Suprapubic skin (tissue), 4 donors: ENCODE results near the gene OR8B4. TPM values are rescaled to one million over a fixed set of nuclear protein-coding genes. Genes with fewer than 3 reads are reported as not detected.

Source experiments
- DNase-seq, 2 donors: peaks; one replicate each; pipeline ENCODE4 v3.0.0-alpha.2; 2019; ENCODE audit warnings: low spot score in 2 of 2
- H3K27ac ChIP-seq: fragments of 200-600 bp; sonication (generic); one replicate; pipeline ENCODE4 v1.5.1; 2019
- H3K27me3 ChIP-seq: fragments of 200-600 bp; sonication (generic); one replicate; pipeline ENCODE4 v1.5.1; 2019
- H3K36me3 ChIP-seq: fragments of 200-600 bp; sonication (generic); one replicate; pipeline ENCODE4 v1.5.1; 2019
- H3K4me1 ChIP-seq: fragments of 200-600 bp; sonication (generic); one replicate; pipeline ENCODE4 v1.5.1; 2019
- H3K4me3 ChIP-seq: fragments of 200-600 bp; sonication (generic); one replicate; pipeline ENCODE4 v1.5.1; 2019; ENCODE audit warnings: mild to moderate bottlenecking
- H3K9me3 ChIP-seq: fragments of 200-600 bp; sonication (generic); one replicate; pipeline ENCODE4 v1.5.1; 2019
- EP300 ChIP-seq: sonication (generic); formaldehyde crosslinking; IDR thresholded peaks from one replicate; pipeline ENCODE4 v1.6.1; 2017; ENCODE audit warnings: antibody characterized with exemption
- POLR2A ChIP-seq, 2 donors: fragments of 450-650 bp; IDR thresholded peaks; one replicate each; pipeline ENCODE4 v1.6.1; 2017; ENCODE audit warnings: antibody characterized with exemption in 2 of 2, mild to moderate bottlenecking in 2 of 2, moderate library complexity in 2 of 2
- POLR2AphosphoS5 ChIP-seq, 3 donors: sonication (generic); formaldehyde crosslinking; IDR thresholded peaks; one replicate each; pipeline ENCODE4 v1.6.1; 2017; ENCODE audit warnings: antibody characterized with exemption in 3 of 3
- WGBS: methylation state at CpG from one replicate; pipeline ENCODE4 v1.1.5; 2018; 5-methylcytosine and 5-hydroxymethylcytosine counted together
- total RNA-seq, 4 donors: library from RNA; depleted of rRNA; stranded (reverse); fragments of >200 nt; gene quantifications; one replicate each; pipeline ENCODE4 v1.1.0, GENCODE V29; 2016
- TF ChIP-seq, protein P1 (sequence below), 2 donors: fragments of 200-600 bp in 1 of 2; fragments of 450-650 bp in 1 of 2; sonication (generic) in 1 of 2; IDR thresholded peaks; one replicate each; pipeline ENCODE4 v1.5.1; 2016 to 2019; ENCODE audit warnings: antibody characterized with exemption in 2 of 2, mild to moderate bottlenecking in 1 of 2, moderate library complexity in 1 of 2

The OR8B4 gene
- total RNA-seq, 4 donors from 2014 or later = not detected

DNA sequence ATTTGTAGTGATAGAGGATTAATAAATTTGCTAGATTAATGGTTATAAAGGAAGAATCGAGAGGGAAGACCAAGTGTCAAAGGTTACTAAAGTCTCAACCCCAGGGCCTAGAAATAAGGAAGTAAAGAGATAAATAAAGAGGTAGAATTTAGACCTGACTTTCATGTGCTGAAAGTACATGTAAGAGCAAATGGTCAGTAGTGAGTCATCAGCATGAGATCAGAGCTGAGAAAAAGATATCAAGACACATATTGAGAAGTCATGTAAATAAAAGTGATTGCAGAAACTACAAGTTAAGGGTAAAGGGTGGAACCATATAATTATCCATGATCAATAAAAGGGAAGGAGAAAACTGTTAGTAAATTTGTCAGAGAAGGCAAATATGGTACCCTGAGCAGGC is 22.2 kb upstream of the OR8B4 start:
- no peaks in the 10 kb centered on the region for H3K27me3 ChIP-seq
- H3K36me3 ChIP-seq = no peaks in the 10 kb centered on the region
- H3K27ac ChIP-seq = no peak overlapping the region
- H3K4me3 ChIP-seq = no peak overlapping the region
- no peaks in the 10 kb centered on the region for H3K4me1 ChIP-seq
- no peak for DNase-seq
- WGBS = 83% methylated on average over 1 of the region's 1 CpG
- peaks cover 4% of the 10 kb centered on the region for H3K9me3 ChIP-seq
- no peak for TF ChIP-seq POLR2AphosphoS5 (IDR thresholded peaks at IDR 0.05)
- TF ChIP-seq EP300 = no peak
- TF ChIP-seq, protein P1, sequence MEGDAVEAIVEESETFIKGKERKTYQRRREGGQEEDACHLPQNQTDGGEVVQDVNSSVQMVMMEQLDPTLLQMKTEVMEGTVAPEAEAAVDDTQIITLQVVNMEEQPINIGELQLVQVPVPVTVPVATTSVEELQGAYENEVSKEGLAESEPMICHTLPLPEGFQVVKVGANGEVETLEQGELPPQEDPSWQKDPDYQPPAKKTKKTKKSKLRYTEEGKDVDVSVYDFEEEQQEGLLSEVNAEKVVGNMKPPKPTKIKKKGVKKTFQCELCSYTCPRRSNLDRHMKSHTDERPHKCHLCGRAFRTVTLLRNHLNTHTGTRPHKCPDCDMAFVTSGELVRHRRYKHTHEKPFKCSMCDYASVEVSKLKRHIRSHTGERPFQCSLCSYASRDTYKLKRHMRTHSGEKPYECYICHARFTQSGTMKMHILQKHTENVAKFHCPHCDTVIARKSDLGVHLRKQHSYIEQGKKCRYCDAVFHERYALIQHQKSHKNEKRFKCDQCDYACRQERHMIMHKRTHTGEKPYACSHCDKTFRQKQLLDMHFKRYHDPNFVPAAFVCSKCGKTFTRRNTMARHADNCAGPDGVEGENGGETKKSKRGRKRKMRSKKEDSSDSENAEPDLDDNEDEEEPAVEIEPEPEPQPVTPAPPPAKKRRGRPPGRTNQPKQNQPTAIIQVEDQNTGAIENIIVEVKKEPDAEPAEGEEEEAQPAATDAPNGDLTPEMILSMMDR (IDR thresholded peaks at IDR 0.05) = no peak
- TF ChIP-seq POLR2A (IDR thresholded peaks at IDR 0.05) = no peak

DNA sequence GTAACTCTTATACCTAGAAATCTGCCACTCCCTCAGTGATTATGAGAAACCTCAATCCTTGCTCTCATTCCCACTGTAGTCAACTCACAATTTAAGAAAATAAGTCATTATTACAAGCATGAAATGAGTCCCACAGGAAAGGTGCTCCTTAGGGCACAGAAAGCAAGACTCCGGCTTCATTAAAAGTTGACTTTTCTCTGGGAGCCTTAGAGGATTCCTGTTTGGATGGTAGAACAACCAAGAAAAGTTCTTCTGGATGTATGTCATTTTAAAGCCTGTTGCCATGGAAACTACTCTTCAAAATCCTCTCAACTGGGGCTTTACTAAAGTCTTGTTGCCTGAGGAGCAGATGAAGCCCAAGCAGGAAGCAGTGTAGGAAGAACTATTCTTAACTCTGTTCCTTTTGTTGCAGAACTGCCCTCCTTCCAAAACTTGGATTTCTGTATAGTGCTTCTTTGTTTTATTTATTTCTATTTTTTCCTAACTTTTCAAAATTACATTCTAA is 21.0 kb upstream of the OR8B4 start, which contains the start of gene OR8B8:
Gene OR8B8 (minus strand): TSS at position 51 of the 505 bp plus-strand sequence. CDS start 4,611 bp downstream, outside the sequence.
- Histone ChIP-seq H3K27me3 (no peaks in the 10 kb centered on the region), H3K36me3 (no peaks in the 10 kb centered on the region), H3K4me1 (no peaks in the 10 kb centered on the region), H3K27ac (no peak within 1 kb of the TSS), H3K9me3 (peaks cover 4% of the 10 kb centered on the region), H3K4me3 (no peak within 1 kb of the TSS)
- DNase-seq = no peak
- WGBS = 94% methylated on average over 1 of the region's 1 CpG
- TF ChIP-seq POLR2AphosphoS5 (IDR thresholded peaks at IDR 0.05) (no peak), POLR2A (IDR thresholded peaks at IDR 0.05) (no peak), EP300 (no peak)
- TF ChIP-seq, protein P1 (IDR thresholded peaks at IDR 0.05) = no peak

DNA sequence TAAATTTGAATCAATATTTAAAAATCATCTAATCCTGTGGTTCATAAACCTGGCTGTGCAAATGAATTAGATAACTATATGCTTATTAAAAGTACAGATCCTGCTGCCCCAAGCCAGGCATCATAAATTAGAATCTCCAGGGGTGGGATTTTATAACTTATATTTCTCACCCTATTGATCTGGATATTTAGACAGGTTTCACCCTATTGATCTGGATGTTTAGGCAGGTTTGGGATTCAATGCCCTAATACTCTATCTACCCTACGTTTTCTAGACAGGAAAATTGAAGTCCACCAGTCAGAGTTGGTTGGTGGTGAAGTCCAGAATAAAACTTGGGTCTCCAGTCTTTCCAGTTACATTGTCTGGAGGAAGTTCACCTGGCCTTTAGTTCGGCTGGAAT is 18.2 kb upstream of the OR8B4 start:
- Histone ChIP-seq H3K4me3 (no peak overlapping the region), H3K27ac (no peak overlapping the region), H3K9me3 (no peaks in the 10 kb centered on the region), H3K4me1 (no peaks in the 10 kb centered on the region), H3K36me3 (no peaks in the 10 kb centered on the region), H3K27me3 (no peaks in the 10 kb centered on the region)
- DNase-seq = no peak
- 64% methylated on average over 2 of the region's 2 CpGs for WGBS
- no peak for TF ChIP-seq POLR2A (IDR thresholded peaks at IDR 0.05)
- TF ChIP-seq EP300 = no peak
- no peak for TF ChIP-seq POLR2AphosphoS5 (IDR thresholded peaks at IDR 0.05)
- TF ChIP-seq, protein P1 (IDR thresholded peaks at IDR 0.05) = no peak

DNA sequence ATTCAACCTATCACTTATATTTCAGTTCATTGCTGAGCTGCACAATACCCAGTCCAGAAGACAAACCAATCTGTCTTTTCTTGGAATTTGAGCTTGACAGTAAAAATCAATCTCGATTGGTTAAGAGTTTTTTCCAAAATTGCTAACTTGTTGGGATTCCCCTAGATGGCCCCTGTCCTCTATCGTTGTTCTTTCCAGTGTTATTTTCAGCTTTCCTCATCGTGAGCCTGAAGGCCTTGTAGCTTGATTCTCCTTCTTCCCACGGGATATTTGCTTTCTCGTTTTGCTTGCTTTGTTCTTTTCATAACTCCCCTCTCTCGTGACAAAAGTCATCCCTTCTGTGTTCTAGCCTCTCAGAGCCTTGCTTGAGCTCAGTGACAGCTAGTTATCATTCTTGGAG is 17.8 kb upstream of the OR8B4 start:
- no peak for DNase-seq
- Histone ChIP-seq H3K9me3 (no peaks in the 10 kb centered on the region), H3K4me1 (no peaks in the 10 kb centered on the region), H3K36me3 (no peaks in the 10 kb centered on the region), H3K27me3 (no peaks in the 10 kb centered on the region), H3K4me3 (no peak overlapping the region), H3K27ac (no peak overlapping the region)
- WGBS = 45% methylated on average over 6 of the region's 6 CpGs
- no peak for TF ChIP-seq POLR2AphosphoS5 (IDR thresholded peaks at IDR 0.05)
- TF ChIP-seq POLR2A (IDR thresholded peaks at IDR 0.05) = no peak
- TF ChIP-seq, protein P1 (IDR thresholded peaks at IDR 0.05) = no peak
- no peak for TF ChIP-seq EP300

DNA sequence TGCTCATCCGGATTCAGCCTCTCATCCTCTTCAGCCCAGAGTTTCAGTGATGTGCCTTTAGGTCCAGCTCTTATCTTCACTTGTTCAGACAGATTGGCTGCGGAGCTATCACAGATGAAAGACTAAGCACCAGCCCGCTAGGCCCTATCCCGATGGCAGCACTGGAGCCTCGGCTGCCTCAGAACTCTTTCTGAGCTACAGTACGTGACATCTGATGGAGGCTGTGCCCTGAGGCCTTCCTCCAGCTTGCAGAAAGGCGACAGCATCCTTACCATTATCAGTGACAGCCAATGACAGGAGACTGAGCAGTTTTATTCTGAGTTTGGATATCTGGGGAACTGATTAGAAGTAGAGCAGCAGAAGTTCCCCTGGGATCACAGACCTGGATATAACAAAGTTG is 16.8 kb upstream of the OR8B4 start:
- no peaks in the 10 kb centered on the region for H3K4me1 ChIP-seq
- 68% methylated on average over 7 of the region's 7 CpGs for WGBS
- H3K9me3 ChIP-seq = no peaks in the 10 kb centered on the region
- H3K36me3 ChIP-seq = no peaks in the 10 kb centered on the region
- no peak for DNase-seq
- H3K27me3 ChIP-seq = no peaks in the 10 kb centered on the region
- TF ChIP-seq EP300 = no peak
- TF ChIP-seq POLR2A (IDR thresholded peaks at IDR 0.05) = no peak
- TF ChIP-seq POLR2AphosphoS5 (IDR thresholded peaks at IDR 0.05) = no peak
- TF ChIP-seq, protein P1 (IDR thresholded peaks at IDR 0.05) = no peak
- H3K27ac ChIP-seq = no peak overlapping the region
- no peak overlapping the region for H3K4me3 ChIP-seq
